Muscle layer of duodenum (tissue), 2 donors: ENCODE measurements around the gene CXCL8.

ENCODE experiments used
- H3K27ac ChIP-seq: one replicate; pipeline ENCODE4 v1.7.0; 2013; ENCODE audit warnings: mild to moderate bottlenecking, low read length
- H3K27me3 ChIP-seq: one replicate; pipeline ENCODE4 v1.7.0; 2013; ENCODE audit warnings: low read depth, mild to moderate bottlenecking, control low read depth, low read length
- H3K36me3 ChIP-seq, 2 donors: one replicate each; pipeline ENCODE4 v1.7.0; 2013; ENCODE audit warnings: low read length in 2 of 2, control low read depth in 1 of 2, mild to moderate bottlenecking in 1 of 2; ENCODE audit not compliant: insufficient read depth in 2 of 2, control insufficient read depth in 1 of 2
- H3K4me1 ChIP-seq, 2 donors: one replicate each; pipeline ENCODE4 v1.7.0; 2013; ENCODE audit warnings: low read length in 2 of 2, mild to moderate bottlenecking in 2 of 2, control low read depth in 1 of 2, moderate library complexity in 1 of 2; ENCODE audit not compliant: insufficient read depth in 2 of 2, control insufficient read depth in 1 of 2
- H3K4me3 ChIP-seq, 2 donors: one replicate each; pipeline ENCODE4 v1.7.0; 2013; ENCODE audit warnings: low read length in 2 of 2, low read depth in 1 of 2, mild to moderate bottlenecking in 1 of 2
- H3K9me3 ChIP-seq, 2 donors: one replicate each; pipeline ENCODE4 v1.7.0; 2013; ENCODE audit warnings: low read length in 2 of 2, control low read depth in 1 of 2, mild to moderate bottlenecking in 1 of 2; ENCODE audit not compliant: control insufficient read depth in 1 of 2
- donor health status: healthy.

Gene CXCL8

GRCh38 chr4:73721435-73721834 is 18.9 kb upstream of the CXCL8 start:
- no peak overlapping the region for H3K27ac ChIP-seq

GRCh38 chr4:73721909-73722308 is 18.5 kb upstream of the CXCL8 start:
- no peaks in the 10 kb centered on the region for H3K4me1 ChIP-seq
- H3K9me3 ChIP-seq, result no peaks in the 10 kb centered on the region
- no peak overlapping the region for H3K4me3 ChIP-seq
- no peaks in the 10 kb centered on the region for H3K36me3 ChIP-seq
- no peaks in the 10 kb centered on the region for H3K27me3 ChIP-seq
- H3K27ac ChIP-seq, result no peak overlapping the region

More at GRCh38 chr4:73721435-73721834, 18.9 kb upstream of the CXCL8 start:
- Histone ChIP-seq H3K4me1 (no peaks in the 10 kb centered on the region), H3K36me3 (no peaks in the 10 kb centered on the region), H3K4me3 (no peak overlapping the region), H3K9me3 (no peaks in the 10 kb centered on the region), H3K27me3 (no peaks in the 10 kb centered on the region)

GRCh38 chr4:73723023-73723422 is 17.3 kb upstream of the CXCL8 start:
- Histone ChIP-seq H3K4me1 (no peaks in the 10 kb centered on the region), H3K9me3 (no peaks in the 10 kb centered on the region), H3K27ac (no peak overlapping the region)

GRCh38 chr4:73723928-73724327 is 16.4 kb upstream of the CXCL8 start:
- Histone ChIP-seq H3K4me3 (no peak overlapping the region), H3K4me1 (no peaks in the 10 kb centered on the region), H3K36me3 (no peaks in the 10 kb centered on the region), H3K27me3 (no peaks in the 10 kb centered on the region), H3K9me3 (no peaks in the 10 kb centered on the region), H3K27ac (no peak overlapping the region)

More at GRCh38 chr4:73723023-73723422, 17.3 kb upstream of the CXCL8 start:
- Histone ChIP-seq H3K36me3 (no peaks in the 10 kb centered on the region), H3K4me3 (no peak overlapping the region), H3K27me3 (no peaks in the 10 kb centered on the region)

GRCh38 chr4:73725510-73725909 is 14.9 kb upstream of the CXCL8 start:
- no peaks in the 10 kb centered on the region for H3K9me3 ChIP-seq
- no peak overlapping the region for H3K4me3 ChIP-seq
- H3K27ac ChIP-seq, result no peak overlapping the region
- no peaks in the 10 kb centered on the region for H3K4me1 ChIP-seq
- H3K27me3 ChIP-seq, result no peaks in the 10 kb centered on the region
- no peaks in the 10 kb centered on the region for H3K36me3 ChIP-seq

GRCh38 chr4:73725985-73726384 is 14.4 kb upstream of the CXCL8 start:
- Histone ChIP-seq H3K4me3 (no peak overlapping the region), H3K27ac (no peak overlapping the region), H3K27me3 (no peaks in the 10 kb centered on the region), H3K9me3 (no peaks in the 10 kb centered on the region), H3K4me1 (no peaks in the 10 kb centered on the region), H3K36me3 (no peaks in the 10 kb centered on the region)

GRCh38 chr4:73727685-73728084 is 12.7 kb upstream of the CXCL8 start:
- no peak overlapping the region for H3K4me3 ChIP-seq
- H3K9me3 ChIP-seq, result no peaks in the 10 kb centered on the region
- H3K27ac ChIP-seq, result no peak overlapping the region
- no peaks in the 10 kb centered on the region for H3K4me1 ChIP-seq
- H3K27me3 ChIP-seq, result no peaks in the 10 kb centered on the region
- no peaks in the 10 kb centered on the region for H3K36me3 ChIP-seq

GRCh38 chr4:73728091-73728741 is 12.2 kb upstream of the CXCL8 start:
- no peaks in the 10 kb centered on the region for H3K4me1 ChIP-seq
- no peak overlapping the region for H3K4me3 ChIP-seq
- H3K27me3 ChIP-seq, result no peaks in the 10 kb centered on the region
- no peak overlapping the region for H3K27ac ChIP-seq
- H3K9me3 ChIP-seq, result no peaks in the 10 kb centered on the region
- no peaks in the 10 kb centered on the region for H3K36me3 ChIP-seq

GRCh38 chr4:73729534-73730165 is 10.7 kb upstream of the CXCL8 start:
- no peaks in the 10 kb centered on the region for H3K9me3 ChIP-seq
- no peak overlapping the region for H3K27ac ChIP-seq
- H3K27me3 ChIP-seq, result no peaks in the 10 kb centered on the region
- H3K4me1 ChIP-seq, result no peaks in the 10 kb centered on the region
- no peak overlapping the region for H3K4me3 ChIP-seq
- H3K36me3 ChIP-seq, result no peaks in the 10 kb centered on the region

- Histone ChIP-seq H3K4me3 (no peak overlapping the region), H3K9me3 (no peaks in the 10 kb centered on the region), H3K36me3 (no peaks in the 10 kb centered on the region), H3K4me1 (no peaks in the 10 kb centered on the region), H3K27me3 (no peaks in the 10 kb centered on the region), H3K27ac (no peak overlapping the region)
Measured at GRCh38 chr4:73730292-73730691, 10.1 kb upstream of the CXCL8 start.

GRCh38 chr4:73730867-73731266 is 9.5 kb upstream of the CXCL8 start:
- H3K27me3 ChIP-seq, result no peaks in the 10 kb centered on the region
- no peaks in the 10 kb centered on the region for H3K36me3 ChIP-seq
- H3K9me3 ChIP-seq, result no peaks in the 10 kb centered on the region
- H3K4me1 ChIP-seq, result no peaks in the 10 kb centered on the region
- H3K4me3 ChIP-seq, result no peak overlapping the region
- no peak overlapping the region for H3K27ac ChIP-seq
